PC-9 (cell line): ENCODE results near the gene HLX. TPM values are rescaled to one million over a fixed set of nuclear protein-coding genes. Genes with fewer than 3 reads are reported as not detected.

Experiments
- BruUV-seq: library from RNA; stranded (reverse); fragments of 400-500 nt; replicated peaks from 2 replicates; lab custom pipeline; 2021; lab: Mats Ljungman, UMichigan
- CTCF ChIA-PET: fragments of 300-600 bp; sonication (Branson Sonifier 250); formaldehyde crosslinking; loops from one replicate; lab custom pipeline; 2022; ENCODE audit warnings: antibody characterized with exemption; lab: Charles Lee
- POLR2A ChIA-PET: fragments of 300-600 bp; sonication (Branson Sonifier 250); formaldehyde crosslinking; loops from one replicate; lab custom pipeline; 2022; ENCODE audit warnings: antibody characterized with exemption; ENCODE audit not compliant: unreplicated experiment; lab: Charles Lee
- DNase-seq, 2 experiments: peaks; one replicate each; pipeline versions ENCODE4 v3.0.0 to v3.0.0-alpha.2; 2015 to 2022; ENCODE audit warnings: mixed read lengths in 1 of 2
- H2AFZ ChIP-seq: fragments of 200-600 bp; sonication (generic); 2 replicates; pipeline ENCODE4 v1.8.1; 2017; ENCODE audit warnings: antibody characterized with exemption
- H3F3A ChIP-seq: fragments of 200-600 bp; sonication (generic); 2 replicates; pipeline ENCODE4 v1.8.1; 2017; ENCODE audit warnings: antibody characterized with exemption, mild to moderate bottlenecking, low read depth; ENCODE audit not compliant: insufficient read depth
- H3K27ac ChIP-seq: fragments of 200-600 bp; sonication (generic); 2 replicates; pipeline ENCODE4 v1.6.1; 2016; ENCODE audit warnings: mixed run types
- H3K27me3 ChIP-seq: fragments of 200-600 bp; sonication (generic); 2 replicates; pipeline ENCODE4 v1.6.1; 2016; ENCODE audit warnings: low read depth, mixed run types; ENCODE audit not compliant: insufficient read depth
- H3K36me3 ChIP-seq: fragments of 200-600 bp; sonication (generic); 2 replicates; pipeline ENCODE4 v1.6.1; 2016; ENCODE audit warnings: low read depth, mixed run types
- H3K4me1 ChIP-seq: fragments of 200-600 bp; sonication (generic); replicated peaks from 2 replicates; pipeline ENCODE4 v1.6.1; 2016; ENCODE audit warnings: mixed run types; ENCODE audit not compliant: insufficient read depth
- H3K4me2 ChIP-seq: fragments of 200-600 bp; sonication (generic); 2 replicates; pipeline ENCODE4 v1.6.1; 2017; ENCODE audit warnings: mixed run types
- H3K4me3 ChIP-seq: fragments of 200-600 bp; sonication (generic); 2 replicates; pipeline ENCODE4 v1.6.1; 2016; ENCODE audit warnings: mixed run types
- H3K79me2 ChIP-seq: fragments of 200-600 bp; sonication (generic); 2 replicates; pipeline ENCODE4 v1.6.1; 2017; ENCODE audit warnings: low read depth, mixed run types
- H3K9me2 ChIP-seq: fragments of 200-600 bp; sonication (generic); 2 replicates; pipeline ENCODE4 v1.8.1; 2017; ENCODE audit warnings: mild to moderate bottlenecking; ENCODE audit not compliant: insufficient read depth
- H3K9me3 ChIP-seq: fragments of 200-600 bp; sonication (generic); 2 replicates; pipeline ENCODE4 v1.8.1; 2016; ENCODE audit warnings: low read depth; ENCODE audit not compliant: insufficient read depth
- H4K20me1 ChIP-seq: fragments of 200-600 bp; sonication (generic); 2 replicates; pipeline ENCODE4 v1.8.1; 2017; ENCODE audit not compliant: insufficient read depth
- CTCF ChIP-seq: fragments of 200-600 bp; sonication (generic); conservative IDR thresholded peaks from 2 replicates; pipeline ENCODE4 v1.6.1; 2017; ENCODE audit warnings: mixed run types, antibody characterized with exemption, mild to moderate bottlenecking, moderate library complexity
- EZH2 ChIP-seq: fragments of 200-600 bp; sonication (generic); IDR thresholded peaks from 2 replicates; pipeline ENCODE4 v1.8.0; 2017; ENCODE audit warnings: antibody characterized with exemption, low read depth
- intact Hi-C: fragments of 100-400 bp; cut with micrococcal nuclease; formaldehyde crosslinking; loops from one replicate; pipeline ENCODE4 v1.10.0; 2022; ENCODE audit not compliant: unreplicated experiment
- total RNA-seq: library from RNA; stranded (reverse); gene quantifications from 2 replicates; pipeline ENCODE4 v1.2.3, GENCODE V29; 2021

HLX gene
- total RNA-seq, 1 experiment from 2014 or later = 1.1 TPM

GRCh38 chr1:220876511-220877376 is 2.5 kb upstream of the HLX start:
- POLR2A ChIA-PET = no interaction called here
- DNase-seq = no peak
- no peak overlapping the region for H3K4me3 ChIP-seq
- peaks cover 6% of the 10 kb centered on the region for H3K4me1 ChIP-seq
- CTCF ChIA-PET = no interaction called here
- no TSS peak for BruUV-seq
- no peak overlapping the region for H3K27ac ChIP-seq
- H3K9me2 ChIP-seq = no peaks in the 10 kb centered on the region
- H3K27me3 ChIP-seq = no peaks in the 10 kb centered on the region
- no peaks in the 10 kb centered on the region for H3K9me3 ChIP-seq
- intact Hi-C loops = loop anchor here (10.0 kb wide), 1 partner anchor 668 kb away; no protein-coding TSS in a partner anchor
- no peaks in the 10 kb centered on the region for H3K79me2 ChIP-seq
- TF ChIP-seq CTCF (no peak), EZH2 (no peak)
- H2AFZ ChIP-seq = no peak overlapping the region
- no peak overlapping the region for H3K4me2 ChIP-seq
- H3F3A ChIP-seq = no peaks in the 10 kb centered on the region
- 0 out of 2 replicates have a peak, but pooled peaks cover 3% of the 10 kb centered on the region for H4K20me1 ChIP-seq
- H3K36me3 ChIP-seq = no peaks in the 10 kb centered on the region

GRCh38 chr1:220877377-220878095 is 1.7 kb upstream of the HLX start:
- Histone ChIP-seq H3K9me2 (no peaks in the 10 kb centered on the region), H3K4me1 (peaks cover 6% of the 10 kb centered on the region), H3K36me3 (no peaks in the 10 kb centered on the region), H3F3A (no peaks in the 10 kb centered on the region), H3K4me2 (no peak overlapping the region), H4K20me1 (0 out of 2 replicates have a peak, but pooled peaks cover 3% of the 10 kb centered on the region), H2AFZ (no peak overlapping the region), H3K79me2 (no peaks in the 10 kb centered on the region), H3K27ac (no peak overlapping the region), H3K27me3 (no peaks in the 10 kb centered on the region), H3K9me3 (no peaks in the 10 kb centered on the region), H3K4me3 (no peak overlapping the region)
- intact Hi-C loops = loop anchor here (10.0 kb wide), 1 partner anchor 667 kb away; no protein-coding TSS in a partner anchor
- TF ChIP-seq EZH2 (no peak), CTCF (no peak)
- ChIA-PET CTCF (interaction anchor here (0.7 kb wide), 1 partner anchor 352 kb away, joined by 3 read pairs; no protein-coding TSS in a partner anchor), POLR2A (no interaction called here)
- no peak for DNase-seq
- BruUV-seq = no TSS peak
